SK-N-SH (cell line): Measurements from ENCODE around the gene HP.

Experiments used
- CTCF ChIP-seq: fragments of 200-600 bp; sonication (generic); IDR thresholded peaks from 2 replicates; pipeline ENCODE4 v1.6.1; 2017; ENCODE audit warnings: antibody characterized with exemption, mild to moderate bottlenecking, moderate library complexity
- MAX ChIP-seq: IDR thresholded peaks from 2 replicates; pipeline ENCODE4 v1.4.0; 2012; ENCODE audit warnings: low read depth
- POLR2AphosphoS5 ChIP-seq: IDR thresholded peaks from 2 replicates; pipeline ENCODE4 v1.6.1; 2012; ENCODE audit warnings: low read depth, low read length

GRCh38 chr16:72050769-72051464, 3.4 kb upstream of the HP start:
- TF ChIP-seq MAX, result no peak
- TF ChIP-seq CTCF, result no peak
- no peak for TF ChIP-seq POLR2AphosphoS5
